K562 (cell line): ENCODE results near the gene CAMSAP2. TPM values are rescaled to one million over a fixed set of nuclear protein-coding genes. Genes with fewer than 3 reads are reported as not detected.

Experiments
- ATAC-seq: fragments of 200-7000 bp; cut with Tn5 transposase; 3 replicates; pipeline ENCODE4 v1.9.1; 2020; ENCODE audit warnings: moderate library complexity
- BruUV-seq: library from RNA; stranded (reverse); fragments of 400-500 nt; replicated peaks from 2 replicates; lab custom pipeline; 2021; lab: Mats Ljungman, UMichigan
- CTCF ChIA-PET: fragments of 300-600 bp; formaldehyde crosslinking; extraction: SDS; loops from one replicate; lab custom pipeline; 2021; ENCODE audit warnings: low intra/inter-chr PET ratio; lab: Yijun Ruan, JAX
- POLR2A ChIA-PET: fragments of 300-600, 350-650 bp; sonication (Branson Sonifier 250); formaldehyde crosslinking; extraction: SDS; loops from one replicate; lab custom pipeline; 2021; ENCODE audit warnings: antibody characterized with exemption, inconsistent platforms; lab: Yijun Ruan, JAX
- DNase-seq, 4 experiments: peaks; one replicate each; pipeline versions ENCODE4 v3.0.0 to v3.0.0-alpha.2; 2011 to 2018; ENCODE audit warnings: low spot score in 3 of 4, mixed read lengths in 3 of 4; ENCODE audit errors: extremely low read depth in 1 of 4
- FAIRE-seq: peaks from 2 replicates; lab custom pipeline; 2011; peaks lifted over from hg19 to GRCh38; lab: Jason Lieb, UNC
- H2AFZ ChIP-seq: 2 replicates; pipeline ENCODE4 v1.6.0; 2011; ENCODE audit warnings: low read depth, low read length, control low read depth, inconsistent platforms
- H3K27ac ChIP-seq: fragments of 200-600 bp; 3 replicates; pipeline ENCODE4 v1.8.0; 2011; ENCODE audit warnings: low read depth, mild to moderate bottlenecking, control low read depth, inconsistent platforms, low read length, moderate library complexity, mixed read lengths; ENCODE audit errors: extremely low read depth
- H3K27me3 ChIP-seq, 2 experiments: fragments of 300-600 bp in 1 of 2; 2 replicates in 1 of 2; 3 replicates in 1 of 2; pipeline versions ENCODE4 v1.6.0 to v1.8.0; 2011; ENCODE audit warnings: inconsistent platforms in 2 of 2, low read length in 2 of 2, mild to moderate bottlenecking in 1 of 2, mixed read lengths in 1 of 2, moderate library complexity in 1 of 2; ENCODE audit not compliant: control insufficient read depth in 2 of 2, insufficient read depth in 2 of 2
- H3K36me3 ChIP-seq: fragments of 300-600 bp; 3 replicates; pipeline ENCODE4 v1.8.0; 2011; ENCODE audit warnings: mild to moderate bottlenecking, low read length, inconsistent platforms; ENCODE audit not compliant: control insufficient read depth, insufficient read depth
- H3K4me1 ChIP-seq, 2 experiments: fragments of 200-600 bp in 1 of 2; replicated peaks in 1 of 2; 2 replicates in 1 of 2; 3 replicates in 1 of 2; pipeline versions ENCODE4 v1.5.1 to v1.8.0; 2011; ENCODE audit warnings: inconsistent platforms in 2 of 2, low read length in 2 of 2, mild to moderate bottlenecking in 1 of 2, mixed read lengths in 1 of 2, moderate library complexity in 1 of 2; ENCODE audit not compliant: control insufficient read depth in 2 of 2, insufficient read depth in 2 of 2
- H3K4me2 ChIP-seq: 2 replicates; pipeline ENCODE4 v1.6.1; 2011; ENCODE audit warnings: low read length, control low read depth, inconsistent platforms, mixed read lengths; ENCODE audit not compliant: insufficient read depth
- H3K4me3 ChIP-seq: fragments of 200-600 bp; sonication (generic), shearing (Covaris generic); 2 replicates; pipeline ENCODE4 v1.5.1; 2016; ENCODE audit warnings: control low read depth, inconsistent platforms
- H3K79me2 ChIP-seq: fragments of 200-600 bp; 3 replicates; pipeline ENCODE4 v1.8.0; 2011; ENCODE audit warnings: low read length, inconsistent platforms; ENCODE audit not compliant: control insufficient read depth, insufficient read depth
- H3K9ac ChIP-seq, 2 experiments: 2 replicates each; pipeline versions ENCODE4 v1.6.0 to v1.6.1; 2011; ENCODE audit warnings: low read depth in 2 of 2, low read length in 2 of 2, control low read depth in 1 of 2, inconsistent platforms in 1 of 2, mild to moderate bottlenecking in 1 of 2, mixed read lengths in 1 of 2; ENCODE audit not compliant: insufficient read depth in 1 of 2
- H3K9me1 ChIP-seq: one replicate; pipeline ENCODE4 v1.6.0; 2011; ENCODE audit warnings: inconsistent platforms, mild to moderate bottlenecking, low read length, moderate library complexity; ENCODE audit not compliant: control insufficient read depth, insufficient read depth
- H3K9me3 ChIP-seq: replicated peaks from 2 replicates; pipeline ENCODE4 v1.5.1; 2011; ENCODE audit warnings: low read depth, low read length, inconsistent platforms; ENCODE audit not compliant: control insufficient read depth, insufficient read depth
- H4K20me1 ChIP-seq: replicated peaks from 2 replicates; pipeline ENCODE4 v1.6.1; 2011; ENCODE audit warnings: low read length, inconsistent platforms, mixed read lengths; ENCODE audit not compliant: control insufficient read depth, insufficient read depth
- MYBL2 ChIP-seq, 2 experiments: fragments of 450-650 bp in 1 of 2; sonication (generic) in 1 of 2; formaldehyde crosslinking in 1 of 2; IDR thresholded peaks; 2 replicates each; pipeline versions ENCODE4 v1.6.1 to v1.8.1; 2017 to 2022; ENCODE audit warnings: borderline replicate concordance in 1 of 2, inconsistent platforms in 1 of 2, low read depth in 1 of 2, mild to moderate bottlenecking in 1 of 2, missing genetic modification reagents in 1 of 2, moderate library complexity in 1 of 2
- NEUROD1 ChIP-seq: fragments of 150-350 bp; IDR thresholded peaks from 2 replicates; pipeline ENCODE4 v1.6.1; 2014; ENCODE audit warnings: borderline replicate concordance, low read length, low read depth; ENCODE audit not compliant: partially characterized antibody
- ZBTB1 ChIP-seq: sonication (generic); formaldehyde crosslinking; IDR thresholded peaks from 2 replicates; pipeline ENCODE4 v1.8.1; 2023; ENCODE audit warnings: missing genetic modification reagents, low read depth, mild to moderate bottlenecking, borderline replicate concordance
- ZBTB33 ChIP-seq: sonication (generic); formaldehyde crosslinking; IDR thresholded peaks from 2 replicates; pipeline ENCODE4 v1.8.1; 2023; ENCODE audit warnings: mild to moderate bottlenecking, missing genetic modification reagents
- WGBS: fragments of 100-300 bp; shearing (Covaris generic); methylation state at CpG from one replicate; pipeline ENCODE4 v1.1.6; 2016; ENCODE audit warnings: low coverage, mixed read lengths; ENCODE audit not compliant: insufficient coverage; ENCODE audit errors: missing lambda C conversion rate; 5-methylcytosine and 5-hydroxymethylcytosine counted together
- in situ Hi-C: fragments of 300-500 bp; cut with MboI; formaldehyde crosslinking; loops from 4 replicates; pipeline ENCODE4 v1.15.0; 2018; ENCODE audit warnings: inconsistent platforms, mixed read lengths
- intact Hi-C: fragments of 100-400 bp; cut with micrococcal nuclease; formaldehyde crosslinking; loops from 2 replicates; pipeline ENCODE4 v1.14.2; 2022
- polyA plus RNA-seq, 8 experiments: library from polyadenylated mRNA; depleted of rRNA in 4 of 8; stranded (reverse) in 5 of 8; unstranded in 3 of 8; fragments of >200 nt; fragmentation: Nextera tagmentation in 2 of 8; fragmentation: Illumina TruSeq in 1 of 8; extraction: Ambion mirVana in 2 of 8; extraction: Trizol in 1 of 8; gene quantifications; 2 replicates each; pipeline versions ENCODE4 v1.2.1 to v1.2.3, GENCODE V29; 2011 to 2014; ENCODE audit warnings: inconsistent platforms in 1 of 8, missing spikeins in 1 of 8
- total RNA-seq, 7 experiments: library from RNA; depleted of rRNA in 6 of 7; stranded (reverse); fragments of >200 nt in 6 of 7; fragmentation: Illumina TruSeq in 2 of 7; extraction: Trizol in 2 of 7; gene quantifications; 2 replicates each; pipeline versions ENCODE4 v1.2.1 to v1.2.3, GENCODE V29; 2011 to 2021; ENCODE audit warnings: low replicate concordance in 1 of 7

Gene CAMSAP2
- total and polyA plus RNA-seq, 9 of the 15 experiments (the other 6 are each of a cell fraction or from before 2014, with no cell fraction given): 1.4 to 7.5 (median 2.7) TPM

- H3K27ac ChIP-seq: no peak overlapping the region
- H2AFZ ChIP-seq: no peak overlapping the region
- FAIRE-seq (no peak), DNase-seq (no peak), ATAC-seq (no peak)
- ChIA-PET CTCF (no interaction called here), POLR2A (no interaction called here)
- no peak overlapping the region for H3K4me3 ChIP-seq
- 39% methylated on average over 47 of the region's 61 CpGs for WGBS
- intact Hi-C loops (no loop called here), in situ Hi-C loops (no loop called here)
- TF ChIP-seq ZBTB33 (CRISPR knock-in tag): 0 out of 2 replicates have a peak, but pooled peaks have one; percentile 7
- TF ChIP-seq NEUROD1: no peak
- TF ChIP-seq ZBTB1: no peak
- no peak for TF ChIP-seq MYBL2 (IDR thresholded peaks at IDR 0.05; ENCODE audit: low read depth)
- no peak for TF ChIP-seq MYBL2 (CRISPR knock-in tag; IDR thresholded peaks at IDR 0.05; ENCODE audit: borderline replicate concordance)
- H4K20me1 ChIP-seq: 0 out of 2 replicates have a peak, but pooled peaks cover 7% of the 10 kb centered on the region
- H3K4me2 ChIP-seq: no peak overlapping the region
- H3K36me3 ChIP-seq: no peaks in the 10 kb centered on the region
- no peaks in the 10 kb centered on the region for H3K9me3 ChIP-seq
- H3K4me1 ChIP-seq: peaks cover 0 to 14% of the 10 kb centered on the region in 2 experiments; a peak in 1 of 5 replicates
- no TSS peak for BruUV-seq
- H3K9me1 ChIP-seq: no peaks in the 10 kb centered on the region
- peaks cover 65 to 74% of the 10 kb centered on the region in 2 experiments for H3K27me3 ChIP-seq
- no peaks in the 10 kb centered on the region for H3K79me2 ChIP-seq
- no peak overlapping the region for H3K9ac ChIP-seq
Measured at GRCh38 chr1:200873116-200873670, 134.5 kb downstream of the CAMSAP2 start.
